GM12878 (cell line): Measurements from ENCODE around the gene CHD1.

Experiments used
- BACH1 ChIP-seq: fragments of 450-650 bp; IDR thresholded peaks from 2 replicates; pipeline ENCODE4 v1.6.1; 2017; ENCODE audit warnings: mild to moderate bottlenecking, borderline replicate concordance
- CBFB ChIP-seq: IDR thresholded peaks from 2 replicates; pipeline ENCODE4 v1.6.1; 2016; ENCODE audit warnings: antibody characterized with exemption, low read depth
- CTCF ChIP-seq, 3 experiments: IDR thresholded peaks in 2 of 3; conservative IDR thresholded peaks in 1 of 3; 2 replicates each; pipeline ENCODE4 v1.5.1; 2011; ENCODE audit warnings: low read depth in 3 of 3, low read length in 3 of 3, mild to moderate bottlenecking in 3 of 3, control low read depth in 2 of 3, moderate library complexity in 2 of 3, inconsistent platforms in 1 of 3, mixed read lengths in 1 of 3; ENCODE audit not compliant: control insufficient read depth in 2 of 3, insufficient read depth in 1 of 3; ENCODE audit errors: extremely low read depth in 1 of 3
- YY1 ChIP-seq: IDR thresholded peaks from 2 replicates; pipeline ENCODE4 v1.6.1; 2011; ENCODE audit warnings: low read depth, mild to moderate bottlenecking, low read length

- TF ChIP-seq BACH1: no peak
- TF ChIP-seq CTCF (IDR thresholded peaks at IDR 0.05 in 2 of 3, conservative IDR thresholded peaks at IDR 0.05 in 1 of 3; ENCODE audit: control insufficient read depth in 2 of 3, extremely low read depth in 1 of 3, insufficient read depth in 1 of 3, low read depth in 3 of 3, low read length in 3 of 3): no peak
- TF ChIP-seq CBFB: no peak
- no peak for TF ChIP-seq YY1
Observed at GRCh38 chr5:98898743-98899142, 30.1 kb downstream of the CHD1 start.
